PC-9 (cell line): Measurements from ENCODE around the gene GCFC2.

ENCODE experiments used
- CTCF ChIP-seq: fragments of 200-600 bp; sonication (generic); conservative IDR thresholded peaks from 2 replicates; pipeline ENCODE4 v1.6.1; 2017; ENCODE audit warnings: mixed run types, antibody characterized with exemption, mild to moderate bottlenecking, moderate library complexity
- EZH2 ChIP-seq: fragments of 200-600 bp; sonication (generic); IDR thresholded peaks from 2 replicates; pipeline ENCODE4 v1.8.0; 2017; ENCODE audit warnings: antibody characterized with exemption, low read depth

DNA sequence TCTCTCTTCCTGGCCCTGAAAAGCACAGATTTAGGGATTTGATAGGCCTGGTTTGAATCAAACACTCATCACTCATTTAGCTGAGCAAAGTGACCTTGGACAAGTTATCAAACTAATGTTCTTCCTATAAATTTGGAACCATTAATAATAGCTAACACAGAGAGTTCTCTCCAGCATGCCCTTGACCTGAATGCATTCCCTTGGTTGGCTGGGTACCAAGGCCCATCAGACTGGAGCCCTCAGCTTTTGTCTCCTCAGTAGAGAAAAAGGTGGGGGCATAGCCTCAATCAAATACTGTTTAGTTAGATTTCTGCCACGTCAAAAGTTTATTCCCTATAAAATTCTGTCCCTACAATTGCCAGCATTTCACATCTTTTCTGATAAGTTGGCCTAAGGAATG is 77.9 kb downstream of the GCFC2 start:
- TF ChIP-seq CTCF = no peak
- TF ChIP-seq EZH2 = no peak
